ENCODE data around the gene TBC1D22A. TPM values are rescaled to one million over a fixed set of nuclear protein-coding genes. Genes with fewer than 3 reads are reported as not detected.

TBC1D22A gene
- total RNA-seq, 2 experiments from 2014 or later = 38.5 to 41.0 TPM

- Mint-ChIP-seq H3K27ac (no peak overlapping the region), H3K27me3 (no peaks in the 10 kb centered on the region), H3K36me3 (ENCODE audit: low read depth) (no peaks in the 10 kb centered on the region), H3K9me3 (no peaks in the 10 kb centered on the region), H3K4me3 (no peak overlapping the region), H3K4me1 (peaks cover 27% of the 10 kb centered on the region)
- DNase-seq = no peak
- ChIA-PET POLR2A (interaction anchor here (4.1 to 5.5 kb wide), 3 partner anchors 11 to 15 kb away, joined by 17 to 32 read pairs (median 21); partner anchors contain the start of gene TBC1D22A), CTCF (interaction anchor here (3.6 kb wide), 1 partner anchor 8 kb away, joined by 26 read pairs; no protein-coding TSS in a partner anchor)
These were observed 11.5 kb upstream of the TBC1D22A start for GRCh38 chr22:46750863-46751443.

- ChIA-PET CTCF (interaction anchor here (0.6 kb wide), 1 partner anchor 20 kb away, joined by 5 read pairs; no protein-coding TSS in a partner anchor), POLR2A (interaction anchor here (4.1 to 5.5 kb wide), 2 partner anchors 10 to 17 kb away, joined by 17 to 32 read pairs; partner anchors contain the start of gene TBC1D22A)
- DNase-seq = no peak
- Mint-ChIP-seq H3K36me3 (ENCODE audit: low read depth) (peaks cover 5% of the 10 kb centered on the region), H3K9me3 (peaks cover 5% of the 10 kb centered on the region), H3K4me3 (no peak overlapping the region), H3K27me3 (no peaks in the 10 kb centered on the region), H3K27ac (no peak overlapping the region), H3K4me1 (peaks cover 31% of the 10 kb centered on the region)
These were observed 10.0 kb upstream of the TBC1D22A start for GRCh38 chr22:46752286-46752987.

- H3K27ac Mint-ChIP-seq = no peak overlapping the region
These were observed 9.5 kb upstream of the TBC1D22A start for GRCh38 chr22:46752988-46753310.

GRCh38 chr22:46753360-46753759 lies 9.1 kb upstream of the TBC1D22A start:
- no peak overlapping the region for H3K4me3 Mint-ChIP-seq
- peaks cover 5% of the 10 kb centered on the region for H3K9me3 Mint-ChIP-seq
- POLR2A ChIA-PET = no interaction called here
- peaks cover 5% of the 10 kb centered on the region for H3K36me3 Mint-ChIP-seq (ENCODE audit: low read depth)
- no peak overlapping the region for H3K27ac Mint-ChIP-seq
- no peaks in the 10 kb centered on the region for H3K27me3 Mint-ChIP-seq
- CTCF ChIA-PET = no interaction called here
- peaks cover 31% of the 10 kb centered on the region for H3K4me1 Mint-ChIP-seq
- no peak for DNase-seq

More at GRCh38 chr22:46752988-46753310, 9.5 kb upstream of the TBC1D22A start:
- H3K4me3 Mint-ChIP-seq = no peak overlapping the region
- H3K9me3 Mint-ChIP-seq = peaks cover 5% of the 10 kb centered on the region
- H3K36me3 Mint-ChIP-seq (ENCODE audit: low read depth) = peaks cover 5% of the 10 kb centered on the region
- ChIA-PET POLR2A (no interaction called here), CTCF (interaction anchor here (0.6 kb wide), 1 partner anchor 20 kb away, joined by 5 read pairs; no protein-coding TSS in a partner anchor)
- H3K4me1 Mint-ChIP-seq = peaks cover 31% of the 10 kb centered on the region
- no peaks in the 10 kb centered on the region for H3K27me3 Mint-ChIP-seq
- DNase-seq = no peak

GRCh38 chr22:46753761-46754109 lies 8.7 kb upstream of the TBC1D22A start:
- ChIA-PET CTCF (no interaction called here), POLR2A (no interaction called here)
- H3K9me3 Mint-ChIP-seq = peaks cover 5% of the 10 kb centered on the region
- no peaks in the 10 kb centered on the region for H3K27me3 Mint-ChIP-seq
- H3K36me3 Mint-ChIP-seq (ENCODE audit: low read depth) = peaks cover 5% of the 10 kb centered on the region
- H3K27ac Mint-ChIP-seq = no peak overlapping the region
- no peak for DNase-seq
- H3K4me1 Mint-ChIP-seq = peaks cover 32% of the 10 kb centered on the region
- H3K4me3 Mint-ChIP-seq = no peak overlapping the region

- no peak overlapping the region for H3K4me3 Mint-ChIP-seq
- POLR2A ChIA-PET = no interaction called here
These were observed 8.2 kb upstream of the TBC1D22A start for GRCh38 chr22:46754110-46754799.

GRCh38 chr22:46754826-46755225 lies 7.6 kb upstream of the TBC1D22A start:
- Mint-ChIP-seq H3K4me1 (peaks cover 24% of the 10 kb centered on the region), H3K27ac (no peak overlapping the region), H3K4me3 (no peak overlapping the region), H3K27me3 (no peaks in the 10 kb centered on the region), H3K9me3 (peaks cover 5% of the 10 kb centered on the region), H3K36me3 (ENCODE audit: low read depth) (peaks cover 5% of the 10 kb centered on the region)
- DNase-seq = no peak
- ChIA-PET CTCF (interaction anchor here (0.9 kb wide), 1 partner anchor 48 kb away, joined by 3 read pairs; no protein-coding TSS in a partner anchor), POLR2A (no interaction called here)

More at GRCh38 chr22:46754110-46754799, 8.2 kb upstream of the TBC1D22A start:
- peaks cover 5% of the 10 kb centered on the region for H3K9me3 Mint-ChIP-seq
- H3K27ac Mint-ChIP-seq = peak overlapping the region; percentile 56
- DNase-seq = peak; percentile 50
- H3K4me1 Mint-ChIP-seq = peaks cover 30% of the 10 kb centered on the region
- H3K27me3 Mint-ChIP-seq = no peaks in the 10 kb centered on the region
- H3K36me3 Mint-ChIP-seq (ENCODE audit: low read depth) = peaks cover 5% of the 10 kb centered on the region
- CTCF ChIA-PET = no interaction called here

GRCh38 chr22:46755525-46755924 lies 6.9 kb upstream of the TBC1D22A start:
- peaks cover 5% of the 10 kb centered on the region for H3K36me3 Mint-ChIP-seq (ENCODE audit: low read depth)
- H3K4me1 Mint-ChIP-seq = peaks cover 19% of the 10 kb centered on the region
- CTCF ChIA-PET = interaction anchor here (0.9 to 9.7 kb wide), 3 partner anchors 22 to 48 kb away, joined by 3 to 178 read pairs (median 3); no protein-coding TSS in a partner anchor
- no peak for DNase-seq
- H3K27me3 Mint-ChIP-seq = no peaks in the 10 kb centered on the region
- POLR2A ChIA-PET = interaction anchor here (1.4 kb wide), 1 partner anchor 17 kb away, joined by 3 read pairs; no protein-coding TSS in a partner anchor
- H3K4me3 Mint-ChIP-seq = no peak overlapping the region
- H3K27ac Mint-ChIP-seq = no peak overlapping the region
- H3K9me3 Mint-ChIP-seq = peaks cover 5% of the 10 kb centered on the region

- H3K27me3 Mint-ChIP-seq = no peaks in the 10 kb centered on the region
- CTCF ChIA-PET = interaction anchor here (1.3 to 9.7 kb wide), 2 partner anchors 22 to 47 kb away, joined by 3 to 178 read pairs; no protein-coding TSS in a partner anchor
- H3K36me3 Mint-ChIP-seq (ENCODE audit: low read depth) = peaks cover 5% of the 10 kb centered on the region
- POLR2A ChIA-PET = interaction anchor here (1.4 kb wide), 1 partner anchor 17 kb away, joined by 3 read pairs; no protein-coding TSS in a partner anchor
- no peak overlapping the region for H3K27ac Mint-ChIP-seq
- no peak overlapping the region for H3K4me3 Mint-ChIP-seq
- DNase-seq = no peak
- peaks cover 5% of the 10 kb centered on the region for H3K9me3 Mint-ChIP-seq
- peaks cover 21% of the 10 kb centered on the region for H3K4me1 Mint-ChIP-seq
These were observed 6.4 kb upstream of the TBC1D22A start for GRCh38 chr22:46756097-46756496.

GRCh38 chr22:46757104-46757503 lies 5.3 kb upstream of the TBC1D22A start:
- no peaks in the 10 kb centered on the region for H3K27me3 Mint-ChIP-seq
- H3K36me3 Mint-ChIP-seq (ENCODE audit: low read depth) = peaks cover 7% of the 10 kb centered on the region
- ChIA-PET POLR2A (interaction anchor here (1.8 to 3.4 kb wide), 2 partner anchors 8 to 34 kb away, joined by 9 to 16 read pairs; no protein-coding TSS in a partner anchor), CTCF (interaction anchor here (0.8 to 9.7 kb wide), 4 partner anchors 8 to 46 kb away, joined by 3 to 178 read pairs (median 14); no protein-coding TSS in a partner anchor)
- no peak overlapping the region for H3K27ac Mint-ChIP-seq
- H3K4me1 Mint-ChIP-seq = peaks cover 29% of the 10 kb centered on the region
- no peak overlapping the region for H3K4me3 Mint-ChIP-seq
- no peak for DNase-seq
- H3K9me3 Mint-ChIP-seq = peaks cover 5% of the 10 kb centered on the region

GRCh38 chr22:46758121-46758520 lies 4.3 kb upstream of the TBC1D22A start:
- no peak for DNase-seq
- H3K4me1 Mint-ChIP-seq = peaks cover 36% of the 10 kb centered on the region
- H3K36me3 Mint-ChIP-seq (ENCODE audit: low read depth) = peaks cover 17% of the 10 kb centered on the region
- CTCF ChIA-PET = interaction anchor here (0.7 to 9.7 kb wide), 18 partner anchors 9 to 226 kb away, joined by 3 to 178 read pairs (median 6); no protein-coding TSS in a partner anchor
- POLR2A ChIA-PET = interaction anchor here (1.7 to 3.4 kb wide), 4 partner anchors 9 to 45 kb away, joined by 8 to 16 read pairs (median 11); no protein-coding TSS in a partner anchor
- H3K9me3 Mint-ChIP-seq = peaks cover 5% of the 10 kb centered on the region
- H3K4me3 Mint-ChIP-seq = no peak overlapping the region
- no peaks in the 10 kb centered on the region for H3K27me3 Mint-ChIP-seq
- H3K27ac Mint-ChIP-seq = no peak overlapping the region

GRCh38 chr22:46758867-46759290 lies 3.6 kb upstream of the TBC1D22A start:
- Mint-ChIP-seq H3K4me3 (no peak overlapping the region), H3K4me1 (peaks cover 43% of the 10 kb centered on the region), H3K27ac (no peak overlapping the region), H3K36me3 (ENCODE audit: low read depth) (peaks cover 19% of the 10 kb centered on the region), H3K27me3 (no peaks in the 10 kb centered on the region), H3K9me3 (peaks cover 5% of the 10 kb centered on the region)
- POLR2A ChIA-PET = interaction anchor here (1.7 to 3.4 kb wide), 4 partner anchors 10 to 44 kb away, joined by 8 to 16 read pairs (median 11); no protein-coding TSS in a partner anchor
- DNase-seq = peak; percentile 62
- CTCF ChIA-PET = interaction anchor here (0.7 to 9.7 kb wide), 19 partner anchors 9 to 225 kb away, joined by 3 to 178 read pairs (median 5); no protein-coding TSS in a partner anchor
